Measurements from ENCODE around the gene PTPN13.
"Not testable (repeated sequence)": the region's sequence is repeated elsewhere in the genome, so short reads cannot be mapped to it uniquely, and the experiment has no call there.

The PTPN13 gene

GRCh38 chr4:86640469-86640868 lies 46.4 kb downstream of the PTPN13 start:
- Histone ChIP-seq H3K4me3 (ENCODE audit: low read length in 2 of 2) (no peak overlapping the region), H3K4me1 (ENCODE audit: control insufficient read depth in 2 of 2, insufficient read depth in 2 of 2, low read length in 2 of 2) (no peaks in the 10 kb centered on the region), H3K27ac (ENCODE audit: low read depth in 2 of 2, low read length in 2 of 2) (no peak overlapping the region), H3K9me3 (ENCODE audit: control insufficient read depth in 2 of 2, low read length in 2 of 2) (no peaks in the 10 kb centered on the region), H3K36me3 (ENCODE audit: control insufficient read depth in 2 of 2, insufficient read depth in 2 of 2, low read length in 2 of 2) (no peaks in the 10 kb centered on the region), H3K27me3 (ENCODE audit: control insufficient read depth in 2 of 2, insufficient read depth in 2 of 2, low read length in 2 of 2) (no peaks in the 10 kb centered on the region), H3K9ac (ENCODE audit: low read depth in 1 of 2, low read length in 2 of 2) (no peak overlapping the region)

- Histone ChIP-seq H3K9ac (ENCODE audit: low read depth in 1 of 2, low read length in 2 of 2) (no peak overlapping the region), H3K4me3 (ENCODE audit: low read length in 2 of 2) (no peak overlapping the region), H3K9me3 (ENCODE audit: control insufficient read depth in 2 of 2, low read length in 2 of 2) (no peaks in the 10 kb centered on the region)
These were observed 47.5 kb downstream of the PTPN13 start for GRCh38 chr4:86641516-86642090.

GRCh38 chr4:86644892-86645291 lies 50.8 kb downstream of the PTPN13 start:
- Histone ChIP-seq H3K27ac (ENCODE audit: low read depth in 2 of 2, low read length in 2 of 2) (no peak overlapping the region), H3K9ac (ENCODE audit: low read depth in 1 of 2, low read length in 2 of 2) (no peak overlapping the region), H3K9me3 (ENCODE audit: control insufficient read depth in 2 of 2, low read length in 2 of 2) (no peaks in the 10 kb centered on the region), H3K4me3 (ENCODE audit: low read length in 2 of 2) (no peak overlapping the region), H3K36me3 (ENCODE audit: control insufficient read depth in 2 of 2, insufficient read depth in 2 of 2, low read length in 2 of 2) (no peaks in the 10 kb centered on the region), H3K27me3 (ENCODE audit: control insufficient read depth in 2 of 2, insufficient read depth in 2 of 2, low read length in 2 of 2) (no peaks in the 10 kb centered on the region), H3K4me1 (ENCODE audit: control insufficient read depth in 2 of 2, insufficient read depth in 2 of 2, low read length in 2 of 2) (no peaks in the 10 kb centered on the region)

More at GRCh38 chr4:86641516-86642090, 47.5 kb downstream of the PTPN13 start:
- no peaks in the 10 kb centered on the region for H3K27me3 ChIP-seq (ENCODE audit: control insufficient read depth in 2 of 2, insufficient read depth in 2 of 2, low read length in 2 of 2)
- H3K36me3 ChIP-seq (ENCODE audit: control insufficient read depth in 2 of 2, insufficient read depth in 2 of 2, low read length in 2 of 2), result no peaks in the 10 kb centered on the region
- H3K4me1 ChIP-seq (ENCODE audit: control insufficient read depth in 2 of 2, insufficient read depth in 2 of 2, low read length in 2 of 2), result no peaks in the 10 kb centered on the region
- H3K27ac ChIP-seq (ENCODE audit: low read depth in 2 of 2, low read length in 2 of 2), result no peak overlapping the region

GRCh38 chr4:86652332-86652932 lies 58.3 kb downstream of the PTPN13 start:
- Histone ChIP-seq H3K27ac (ENCODE audit: low read depth in 2 of 2, low read length in 2 of 2) (no peak overlapping the region), H3K4me1 (ENCODE audit: control insufficient read depth in 2 of 2, insufficient read depth in 2 of 2, low read length in 2 of 2) (no peaks in the 10 kb centered on the region), H3K4me3 (ENCODE audit: low read length in 2 of 2) (no peak overlapping the region), H3K9ac (ENCODE audit: low read depth in 1 of 2, low read length in 2 of 2) (no peak overlapping the region), H3K36me3 (ENCODE audit: control insufficient read depth in 2 of 2, insufficient read depth in 2 of 2, low read length in 2 of 2) (no peaks in the 10 kb centered on the region), H3K27me3 (ENCODE audit: control insufficient read depth in 2 of 2, insufficient read depth in 2 of 2, low read length in 2 of 2) (no peaks in the 10 kb centered on the region), H3K9me3 (ENCODE audit: control insufficient read depth in 2 of 2, low read length in 2 of 2) (no peaks in the 10 kb centered on the region)

GRCh38 chr4:86653237-86653865 lies 59.2 kb downstream of the PTPN13 start:
- H3K36me3 ChIP-seq (ENCODE audit: control insufficient read depth in 2 of 2, insufficient read depth in 2 of 2, low read length in 2 of 2), result no peaks in the 10 kb centered on the region
- no peaks in the 10 kb centered on the region for H3K9me3 ChIP-seq (ENCODE audit: control insufficient read depth in 2 of 2, low read length in 2 of 2)
- H3K9ac ChIP-seq (ENCODE audit: low read depth in 1 of 2, low read length in 2 of 2), result no peak overlapping the region
- H3K27me3 ChIP-seq (ENCODE audit: control insufficient read depth in 2 of 2, insufficient read depth in 2 of 2, low read length in 2 of 2), result no peaks in the 10 kb centered on the region
- no peak overlapping the region for H3K27ac ChIP-seq (ENCODE audit: low read depth in 2 of 2, low read length in 2 of 2)
- no peak overlapping the region for H3K4me3 ChIP-seq (ENCODE audit: low read length in 2 of 2)
- no peaks in the 10 kb centered on the region for H3K4me1 ChIP-seq (ENCODE audit: control insufficient read depth in 2 of 2, insufficient read depth in 2 of 2, low read length in 2 of 2)

- H3K27ac ChIP-seq (ENCODE audit: low read depth in 2 of 2, low read length in 2 of 2); H3K9me3 ChIP-seq (ENCODE audit: control insufficient read depth in 2 of 2, low read length in 2 of 2); H3K4me3 ChIP-seq (ENCODE audit: low read length in 2 of 2); H3K9ac ChIP-seq (ENCODE audit: low read depth in 1 of 2, low read length in 2 of 2); H3K27me3 ChIP-seq (ENCODE audit: control insufficient read depth in 2 of 2, insufficient read depth in 2 of 2, low read length in 2 of 2); H3K36me3 ChIP-seq (ENCODE audit: control insufficient read depth in 2 of 2, insufficient read depth in 2 of 2, low read length in 2 of 2); H3K4me1 ChIP-seq (ENCODE audit: control insufficient read depth in 2 of 2, insufficient read depth in 2 of 2, low read length in 2 of 2): not testable (repeated sequence)
These were observed 62.7 kb downstream of the PTPN13 start for GRCh38 chr4:86656781-86657180.

- H3K36me3 ChIP-seq (ENCODE audit: control insufficient read depth in 2 of 2, insufficient read depth in 2 of 2, low read length in 2 of 2), result no peaks in the 10 kb centered on the region
- no peaks in the 10 kb centered on the region for H3K9me3 ChIP-seq (ENCODE audit: control insufficient read depth in 2 of 2, low read length in 2 of 2)
- no peak overlapping the region for H3K9ac ChIP-seq (ENCODE audit: low read depth in 1 of 2, low read length in 2 of 2)
- H3K27ac ChIP-seq (ENCODE audit: low read depth in 2 of 2, low read length in 2 of 2), result no peak overlapping the region
- H3K4me1 ChIP-seq (ENCODE audit: control insufficient read depth in 2 of 2, insufficient read depth in 2 of 2, low read length in 2 of 2), result no peaks in the 10 kb centered on the region
- no peaks in the 10 kb centered on the region for H3K27me3 ChIP-seq (ENCODE audit: control insufficient read depth in 2 of 2, insufficient read depth in 2 of 2, low read length in 2 of 2)
- H3K4me3 ChIP-seq (ENCODE audit: low read length in 2 of 2), result no peak overlapping the region
These were observed 63.3 kb downstream of the PTPN13 start for GRCh38 chr4:86657382-86657781.

GRCh38 chr4:86657910-86658309 lies 63.8 kb downstream of the PTPN13 start:
- H3K27me3 ChIP-seq (ENCODE audit: control insufficient read depth in 2 of 2, insufficient read depth in 2 of 2, low read length in 2 of 2), result no peaks in the 10 kb centered on the region
- H3K4me1 ChIP-seq (ENCODE audit: control insufficient read depth in 2 of 2, insufficient read depth in 2 of 2, low read length in 2 of 2), result no peaks in the 10 kb centered on the region
- no peaks in the 10 kb centered on the region for H3K36me3 ChIP-seq (ENCODE audit: control insufficient read depth in 2 of 2, insufficient read depth in 2 of 2, low read length in 2 of 2)
- no peak overlapping the region for H3K27ac ChIP-seq (ENCODE audit: low read depth in 2 of 2, low read length in 2 of 2)
- no peak overlapping the region for H3K4me3 ChIP-seq (ENCODE audit: low read length in 2 of 2)
- no peak overlapping the region for H3K9ac ChIP-seq (ENCODE audit: low read depth in 1 of 2, low read length in 2 of 2)
- H3K9me3 ChIP-seq (ENCODE audit: control insufficient read depth in 2 of 2, low read length in 2 of 2), result no peaks in the 10 kb centered on the region

GRCh38 chr4:86660401-86660800 lies 66.3 kb downstream of the PTPN13 start:
- Histone ChIP-seq H3K27me3 (ENCODE audit: control insufficient read depth in 2 of 2, insufficient read depth in 2 of 2, low read length in 2 of 2) (no peaks in the 10 kb centered on the region), H3K36me3 (ENCODE audit: control insufficient read depth in 2 of 2, insufficient read depth in 2 of 2, low read length in 2 of 2) (no peaks in the 10 kb centered on the region), H3K9ac (ENCODE audit: low read depth in 1 of 2, low read length in 2 of 2) (no peak overlapping the region), H3K27ac (ENCODE audit: low read depth in 2 of 2, low read length in 2 of 2) (no peak overlapping the region), H3K4me3 (ENCODE audit: low read length in 2 of 2) (no peak overlapping the region), H3K9me3 (ENCODE audit: control insufficient read depth in 2 of 2, low read length in 2 of 2) (no peaks in the 10 kb centered on the region), H3K4me1 (ENCODE audit: control insufficient read depth in 2 of 2, insufficient read depth in 2 of 2, low read length in 2 of 2) (no peaks in the 10 kb centered on the region)

- no peaks in the 10 kb centered on the region for H3K9me3 ChIP-seq (ENCODE audit: control insufficient read depth in 2 of 2, low read length in 2 of 2)
- no peak overlapping the region for H3K4me3 ChIP-seq (ENCODE audit: low read length in 2 of 2)
- H3K36me3 ChIP-seq (ENCODE audit: control insufficient read depth in 2 of 2, insufficient read depth in 2 of 2, low read length in 2 of 2), result no peaks in the 10 kb centered on the region
- no peak overlapping the region for H3K9ac ChIP-seq (ENCODE audit: low read depth in 1 of 2, low read length in 2 of 2)
- H3K27ac ChIP-seq (ENCODE audit: low read depth in 2 of 2, low read length in 2 of 2), result no peak overlapping the region
- no peaks in the 10 kb centered on the region for H3K4me1 ChIP-seq (ENCODE audit: control insufficient read depth in 2 of 2, insufficient read depth in 2 of 2, low read length in 2 of 2)
- no peaks in the 10 kb centered on the region for H3K27me3 ChIP-seq (ENCODE audit: control insufficient read depth in 2 of 2, insufficient read depth in 2 of 2, low read length in 2 of 2)
These were observed 66.9 kb downstream of the PTPN13 start for GRCh38 chr4:86661006-86661405.
